HEK293 (cell line): ENCODE data around the gene SRF.
A peak's percentile ranks its signal among the peaks of the same experiment; 100 is the strongest.

Experiments used
- CTCF ChIA-PET: fragments of 350-600 bp; formaldehyde crosslinking; extraction: SDS; loops from one replicate; lab custom pipeline; 2021; ENCODE audit warnings: antibody characterized with exemption; lab: Yijun Ruan, JAX
- POLR2A ChIA-PET: fragments of 300-600 bp; formaldehyde crosslinking; extraction: SDS; loops from one replicate; lab custom pipeline; 2020; ENCODE audit warnings: antibody characterized with exemption, inconsistent platforms; lab: Yijun Ruan, JAX
- H3K27ac ChIP-seq: fragments of 200-500 bp; sonication (Bioruptor generic); 2 replicates; pipeline ENCODE4 v1.5.1; 2014; ENCODE audit warnings: low read depth, low read length, control low read depth, inconsistent platforms; ENCODE audit errors: extremely low read depth
- H3K36me3 ChIP-seq, 2 experiments: fragments of 200-500 bp in 1 of 2; sonication (Bioruptor generic) in 1 of 2; 1 replicate in 1 of 2; 2 replicates in 1 of 2; pipeline ENCODE4 v1.5.1; 2014 to 2017; ENCODE audit warnings: inconsistent platforms in 2 of 2, low read length in 2 of 2; ENCODE audit not compliant: control insufficient read depth in 2 of 2, insufficient read depth in 1 of 2
- H3K4me1 ChIP-seq: fragments of 200-500 bp; sonication (Bioruptor generic); 2 replicates; pipeline ENCODE4 v1.5.1; 2014; ENCODE audit warnings: mild to moderate bottlenecking, low read length, inconsistent platforms; ENCODE audit not compliant: control insufficient read depth, insufficient read depth
- H3K4me3 ChIP-seq: 2 replicates; pipeline ENCODE4 v1.5.1; 2011; ENCODE audit warnings: low read depth, mild to moderate bottlenecking, control low read depth, low read length, moderate library complexity
- H3K9me3 ChIP-seq: fragments of 200-500 bp; sonication (Bioruptor generic); 2 replicates; pipeline ENCODE4 v1.5.1; 2014; ENCODE audit warnings: low read depth, low read length, inconsistent platforms; ENCODE audit not compliant: control insufficient read depth, insufficient read depth
- ZIC2 ChIP-seq: fragments of 450-650 bp; formaldehyde crosslinking; IDR thresholded peaks from 2 replicates; pipeline ENCODE4 v1.5.1; 2016; ENCODE audit warnings: missing biosample characterization, missing genetic modification characterization
- ZNF10 ChIP-seq: fragments of 450-650 bp; formaldehyde crosslinking; IDR thresholded peaks from 2 replicates; pipeline ENCODE4 v1.5.1; 2017; ENCODE audit warnings: missing biosample characterization, missing genetic modification characterization
- ZNF121 ChIP-seq: fragments of 450-650 bp; formaldehyde crosslinking; IDR thresholded peaks from 2 replicates; pipeline ENCODE4 v1.5.1; 2016; ENCODE audit warnings: missing biosample characterization, missing genetic modification characterization
- ZNF132 ChIP-seq: fragments of 450-650 bp; formaldehyde crosslinking; IDR thresholded peaks from 2 replicates; pipeline ENCODE4 v1.5.1; 2017; ENCODE audit warnings: missing biosample characterization, missing genetic modification characterization, borderline replicate concordance
- ZNF157 ChIP-seq: fragments of 450-650 bp; formaldehyde crosslinking; IDR thresholded peaks from 2 replicates; pipeline ENCODE4 v1.5.1; 2016; ENCODE audit warnings: missing biosample characterization, missing genetic modification characterization
- ZNF169 ChIP-seq: fragments of 450-650 bp; formaldehyde crosslinking; IDR thresholded peaks from 2 replicates; pipeline ENCODE4 v1.5.1; 2016; ENCODE audit warnings: missing biosample characterization, missing genetic modification characterization
- ZNF175 ChIP-seq: fragments of 450-650 bp; formaldehyde crosslinking; IDR thresholded peaks from 2 replicates; pipeline ENCODE4 v1.5.1; 2016; ENCODE audit warnings: missing biosample characterization, missing genetic modification characterization
- ZNF335 ChIP-seq: fragments of 450-650 bp; formaldehyde crosslinking; conservative IDR thresholded peaks from 2 replicates; pipeline ENCODE4 v1.5.1; 2016; ENCODE audit warnings: missing biosample characterization, missing genetic modification characterization
- ZNF423 ChIP-seq: fragments of 450-650 bp; formaldehyde crosslinking; IDR thresholded peaks from 2 replicates; pipeline ENCODE4 v1.5.1; 2016; ENCODE audit warnings: missing biosample characterization, missing genetic modification characterization
- ZNF48 ChIP-seq: fragments of 450-650 bp; formaldehyde crosslinking; IDR thresholded peaks from 2 replicates; pipeline ENCODE4 v1.5.1; 2016; ENCODE audit warnings: missing biosample characterization, missing genetic modification characterization
- ZNF560 ChIP-seq: fragments of 450-650 bp; formaldehyde crosslinking; IDR thresholded peaks from 2 replicates; pipeline ENCODE4 v1.5.1; 2017; ENCODE audit warnings: missing biosample characterization, missing genetic modification characterization, borderline replicate concordance
- ZNF600 ChIP-seq: fragments of 450-650 bp; formaldehyde crosslinking; IDR thresholded peaks from 2 replicates; pipeline ENCODE4 v1.5.1; 2016; ENCODE audit warnings: missing biosample characterization, missing genetic modification characterization
- ZNF704 ChIP-seq: fragments of 450-650 bp; formaldehyde crosslinking; IDR thresholded peaks from 2 replicates; pipeline ENCODE4 v1.5.1; 2016; ENCODE audit warnings: missing biosample characterization, missing genetic modification characterization
- ZNF747 ChIP-seq: fragments of 450-650 bp; formaldehyde crosslinking; IDR thresholded peaks from 2 replicates; pipeline ENCODE4 v1.5.1; 2016; ENCODE audit warnings: missing biosample characterization, missing genetic modification characterization
- ZNF776 ChIP-seq: fragments of 450-650 bp; formaldehyde crosslinking; IDR thresholded peaks from 2 replicates; pipeline ENCODE4 v1.5.0; 2017; ENCODE audit warnings: missing biosample characterization, missing genetic modification characterization, borderline replicate concordance
- TF ChIP-seq, protein P1 (sequence below): fragments of 450-650 bp; formaldehyde crosslinking; IDR thresholded peaks from 2 replicates; pipeline ENCODE4 v1.5.1; 2016; ENCODE audit warnings: missing biosample characterization, missing genetic modification characterization, borderline replicate concordance
- TF ChIP-seq, protein P2 (sequence below): fragments of 450-650 bp; formaldehyde crosslinking; IDR thresholded peaks from 2 replicates; pipeline ENCODE4 v1.5.1; 2016; ENCODE audit warnings: missing biosample characterization, missing genetic modification characterization

Gene SRF

DNA sequence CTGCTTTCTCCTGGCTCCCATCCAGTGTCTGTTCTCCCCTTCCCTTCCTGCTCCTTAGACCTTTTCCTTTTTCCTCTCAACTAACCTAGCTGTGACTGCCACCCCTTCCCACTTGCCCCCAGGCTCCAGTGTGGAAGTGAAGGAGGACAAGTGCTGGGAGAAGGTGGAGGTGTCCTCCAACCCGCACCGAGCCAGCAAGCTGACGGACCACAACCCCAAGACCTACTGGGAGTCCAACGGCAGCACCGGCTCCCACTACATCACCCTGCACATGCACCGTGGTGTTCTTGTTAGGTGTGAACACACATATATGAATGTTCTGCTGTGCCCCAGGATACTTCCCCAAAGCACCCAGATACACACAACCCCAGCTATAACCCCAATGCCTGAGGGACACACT, 29.5 kb downstream of the SRF start (continued):
- TF ChIP-seq, protein P1, sequence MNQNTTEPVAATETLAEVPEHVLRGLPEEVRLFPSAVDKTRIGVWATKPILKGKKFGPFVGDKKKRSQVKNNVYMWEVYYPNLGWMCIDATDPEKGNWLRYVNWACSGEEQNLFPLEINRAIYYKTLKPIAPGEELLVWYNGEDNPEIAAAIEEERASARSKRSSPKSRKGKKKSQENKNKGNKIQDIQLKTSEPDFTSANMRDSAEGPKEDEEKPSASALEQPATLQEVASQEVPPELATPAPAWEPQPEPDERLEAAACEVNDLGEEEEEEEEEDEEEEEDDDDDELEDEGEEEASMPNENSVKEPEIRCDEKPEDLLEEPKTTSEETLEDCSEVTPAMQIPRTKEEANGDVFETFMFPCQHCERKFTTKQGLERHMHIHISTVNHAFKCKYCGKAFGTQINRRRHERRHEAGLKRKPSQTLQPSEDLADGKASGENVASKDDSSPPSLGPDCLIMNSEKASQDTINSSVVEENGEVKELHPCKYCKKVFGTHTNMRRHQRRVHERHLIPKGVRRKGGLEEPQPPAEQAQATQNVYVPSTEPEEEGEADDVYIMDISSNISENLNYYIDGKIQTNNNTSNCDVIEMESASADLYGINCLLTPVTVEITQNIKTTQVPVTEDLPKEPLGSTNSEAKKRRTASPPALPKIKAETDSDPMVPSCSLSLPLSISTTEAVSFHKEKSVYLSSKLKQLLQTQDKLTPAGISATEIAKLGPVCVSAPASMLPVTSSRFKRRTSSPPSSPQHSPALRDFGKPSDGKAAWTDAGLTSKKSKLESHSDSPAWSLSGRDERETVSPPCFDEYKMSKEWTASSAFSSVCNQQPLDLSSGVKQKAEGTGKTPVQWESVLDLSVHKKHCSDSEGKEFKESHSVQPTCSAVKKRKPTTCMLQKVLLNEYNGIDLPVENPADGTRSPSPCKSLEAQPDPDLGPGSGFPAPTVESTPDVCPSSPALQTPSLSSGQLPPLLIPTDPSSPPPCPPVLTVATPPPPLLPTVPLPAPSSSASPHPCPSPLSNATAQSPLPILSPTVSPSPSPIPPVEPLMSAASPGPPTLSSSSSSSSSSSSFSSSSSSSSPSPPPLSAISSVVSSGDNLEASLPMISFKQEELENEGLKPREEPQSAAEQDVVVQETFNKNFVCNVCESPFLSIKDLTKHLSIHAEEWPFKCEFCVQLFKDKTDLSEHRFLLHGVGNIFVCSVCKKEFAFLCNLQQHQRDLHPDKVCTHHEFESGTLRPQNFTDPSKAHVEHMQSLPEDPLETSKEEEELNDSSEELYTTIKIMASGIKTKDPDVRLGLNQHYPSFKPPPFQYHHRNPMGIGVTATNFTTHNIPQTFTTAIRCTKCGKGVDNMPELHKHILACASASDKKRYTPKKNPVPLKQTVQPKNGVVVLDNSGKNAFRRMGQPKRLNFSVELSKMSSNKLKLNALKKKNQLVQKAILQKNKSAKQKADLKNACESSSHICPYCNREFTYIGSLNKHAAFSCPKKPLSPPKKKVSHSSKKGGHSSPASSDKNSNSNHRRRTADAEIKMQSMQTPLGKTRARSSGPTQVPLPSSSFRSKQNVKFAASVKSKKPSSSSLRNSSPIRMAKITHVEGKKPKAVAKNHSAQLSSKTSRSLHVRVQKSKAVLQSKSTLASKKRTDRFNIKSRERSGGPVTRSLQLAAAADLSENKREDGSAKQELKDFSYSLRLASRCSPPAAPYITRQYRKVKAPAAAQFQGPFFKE: no peak
- TF ChIP-seq ZNF776 (tag by site-specific recombination) (no peak), ZNF423 (tag by site-specific recombination) (no peak), ZNF704 (tag by site-specific recombination) (no peak), ZNF335 (no peak), ZNF560 (tag by site-specific recombination) (no peak), ZNF600 (tag by site-specific recombination) (no peak), ZNF169 (tag by site-specific recombination) (no peak), ZIC2 (tag by site-specific recombination) (no peak), ZNF132 (tag by site-specific recombination) (no peak), ZNF747 (no peak), ZNF175 (tag by site-specific recombination) (no peak)

DNA sequence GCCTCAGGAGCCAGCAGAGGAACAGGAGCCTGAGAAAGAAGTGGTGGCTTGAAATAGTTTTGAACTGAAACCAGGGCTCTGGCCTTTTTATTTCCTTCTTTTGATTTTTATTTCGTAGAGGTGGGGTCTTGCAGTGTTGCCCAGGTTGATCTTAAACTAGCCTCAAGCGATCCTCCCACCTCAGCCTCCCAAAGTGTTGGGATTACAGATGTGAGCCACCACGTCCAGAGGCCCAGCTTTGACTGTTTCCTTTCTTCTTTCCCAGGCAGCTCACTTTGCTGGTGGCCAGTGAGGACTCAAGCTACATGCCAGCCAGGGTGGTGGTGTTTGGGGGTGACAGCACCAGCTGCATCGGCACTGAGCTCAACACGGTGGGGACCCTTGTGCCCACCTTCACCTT, 31.4 kb downstream of the SRF start:
- CTCF ChIA-PET: interaction anchor here (0.7 to 1.0 kb wide), 2 partner anchors 27 to 58 kb away, joined by 3 read pairs; partner anchors contain the start of gene DNPH1
- Histone ChIP-seq H3K36me3 (peaks cover 4 to 12% of the 10 kb centered on the region in 2 experiments; a peak in 2 of 3 replicates), H3K27ac (no peak overlapping the region), H3K4me1 (no peaks in the 10 kb centered on the region), H3K9me3 (no peaks in the 10 kb centered on the region), H3K4me3 (no peak overlapping the region)
- POLR2A ChIA-PET: interaction anchor here (1.5 kb wide), 1 partner anchor 27 kb away, joined by 3 read pairs; the partner anchor contains the start of gene DNPH1
- no peak for TF ChIP-seq ZNF10
- TF ChIP-seq ZNF48 (tag by site-specific recombination): no peak
- 0 out of 2 replicates have a peak, but pooled peaks have one; percentile 58 for TF ChIP-seq ZNF121 (tag by site-specific recombination)
- TF ChIP-seq ZNF157 (tag by site-specific recombination): no peak
- TF ChIP-seq, protein P2, sequence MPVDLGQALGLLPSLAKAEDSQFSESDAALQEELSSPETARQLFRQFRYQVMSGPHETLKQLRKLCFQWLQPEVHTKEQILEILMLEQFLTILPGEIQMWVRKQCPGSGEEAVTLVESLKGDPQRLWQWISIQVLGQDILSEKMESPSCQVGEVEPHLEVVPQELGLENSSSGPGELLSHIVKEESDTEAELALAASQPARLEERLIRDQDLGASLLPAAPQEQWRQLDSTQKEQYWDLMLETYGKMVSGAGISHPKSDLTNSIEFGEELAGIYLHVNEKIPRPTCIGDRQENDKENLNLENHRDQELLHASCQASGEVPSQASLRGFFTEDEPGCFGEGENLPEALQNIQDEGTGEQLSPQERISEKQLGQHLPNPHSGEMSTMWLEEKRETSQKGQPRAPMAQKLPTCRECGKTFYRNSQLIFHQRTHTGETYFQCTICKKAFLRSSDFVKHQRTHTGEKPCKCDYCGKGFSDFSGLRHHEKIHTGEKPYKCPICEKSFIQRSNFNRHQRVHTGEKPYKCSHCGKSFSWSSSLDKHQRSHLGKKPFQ (tag by site-specific recombination): no peak
